ENCODE measurements around the gene BSND. TPM values are rescaled to one million over a fixed set of nuclear protein-coding genes. Genes with fewer than 3 reads are reported as not detected.

BSND gene
- total RNA-seq, 3 donors from 2014 or later: not detected

DNA sequence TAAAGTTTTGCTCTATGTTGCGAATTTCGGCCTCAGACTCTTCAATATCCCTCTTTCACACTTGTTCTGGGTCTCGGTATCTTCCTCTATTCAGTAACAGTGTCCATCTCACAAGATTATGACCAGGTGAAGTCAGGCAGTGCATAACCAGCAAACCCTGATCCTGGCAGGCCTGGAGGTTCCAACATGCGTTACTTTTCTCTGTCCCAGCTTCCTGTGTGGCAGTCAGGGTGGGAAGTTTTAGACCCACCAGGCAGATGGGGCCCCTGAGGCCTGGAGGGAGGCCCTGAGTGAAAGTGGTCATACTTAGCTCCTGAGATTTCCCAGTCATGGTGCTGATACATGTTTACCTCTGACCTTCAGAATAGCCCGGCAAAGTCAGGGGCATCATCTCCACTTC lies 13.2 kb upstream of the BSND start:
- intact Hi-C loops (cut with DNase I, micrococcal nuclease): no loop called here
- ATAC-seq: no peak

DNA sequence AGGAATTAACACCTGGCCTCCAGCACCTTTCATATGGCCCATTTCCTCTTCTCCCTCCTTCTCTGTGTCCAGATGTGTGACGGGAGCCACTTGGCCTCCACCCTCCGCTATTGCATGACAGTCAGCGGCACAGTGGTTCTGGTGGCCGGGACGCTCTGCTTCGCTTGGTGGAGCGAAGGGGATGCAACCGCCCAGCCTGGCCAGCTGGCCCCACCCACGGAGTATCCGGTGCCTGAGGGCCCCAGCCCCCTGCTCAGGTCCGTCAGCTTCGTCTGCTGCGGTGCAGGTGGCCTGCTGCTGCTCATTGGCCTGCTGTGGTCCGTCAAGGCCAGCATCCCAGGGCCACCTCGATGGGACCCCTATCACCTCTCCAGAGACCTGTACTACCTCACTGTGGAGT lies 12.7 kb upstream of the BSND start:
- Histone ChIP-seq H3K9me3 (no peaks in the 10 kb centered on the region), H3K4me3 (no peak overlapping the region), H3K4me1 (ENCODE audit: low read depth) (no peaks in the 10 kb centered on the region), H3K36me3 (ENCODE audit: low read depth) (no peaks in the 10 kb centered on the region)
- TF ChIP-seq, protein P1, sequence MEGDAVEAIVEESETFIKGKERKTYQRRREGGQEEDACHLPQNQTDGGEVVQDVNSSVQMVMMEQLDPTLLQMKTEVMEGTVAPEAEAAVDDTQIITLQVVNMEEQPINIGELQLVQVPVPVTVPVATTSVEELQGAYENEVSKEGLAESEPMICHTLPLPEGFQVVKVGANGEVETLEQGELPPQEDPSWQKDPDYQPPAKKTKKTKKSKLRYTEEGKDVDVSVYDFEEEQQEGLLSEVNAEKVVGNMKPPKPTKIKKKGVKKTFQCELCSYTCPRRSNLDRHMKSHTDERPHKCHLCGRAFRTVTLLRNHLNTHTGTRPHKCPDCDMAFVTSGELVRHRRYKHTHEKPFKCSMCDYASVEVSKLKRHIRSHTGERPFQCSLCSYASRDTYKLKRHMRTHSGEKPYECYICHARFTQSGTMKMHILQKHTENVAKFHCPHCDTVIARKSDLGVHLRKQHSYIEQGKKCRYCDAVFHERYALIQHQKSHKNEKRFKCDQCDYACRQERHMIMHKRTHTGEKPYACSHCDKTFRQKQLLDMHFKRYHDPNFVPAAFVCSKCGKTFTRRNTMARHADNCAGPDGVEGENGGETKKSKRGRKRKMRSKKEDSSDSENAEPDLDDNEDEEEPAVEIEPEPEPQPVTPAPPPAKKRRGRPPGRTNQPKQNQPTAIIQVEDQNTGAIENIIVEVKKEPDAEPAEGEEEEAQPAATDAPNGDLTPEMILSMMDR (IDR thresholded peaks at IDR 0.05): no peak
- intact Hi-C loops (cut with DNase I, micrococcal nuclease): no loop called here
- ATAC-seq (no peak), DNase-seq (no peak)

More for the DNA sequence above, 13.2 kb upstream of the BSND start:
- DNase-seq: no peak
- no peaks in the 10 kb centered on the region for H3K36me3 ChIP-seq (ENCODE audit: low read depth)
- H3K9me3 ChIP-seq: no peaks in the 10 kb centered on the region
- TF ChIP-seq, protein P1 (IDR thresholded peaks at IDR 0.05): no peak
- H3K4me1 ChIP-seq (ENCODE audit: low read depth): no peaks in the 10 kb centered on the region
- no peak overlapping the region for H3K4me3 ChIP-seq

DNA sequence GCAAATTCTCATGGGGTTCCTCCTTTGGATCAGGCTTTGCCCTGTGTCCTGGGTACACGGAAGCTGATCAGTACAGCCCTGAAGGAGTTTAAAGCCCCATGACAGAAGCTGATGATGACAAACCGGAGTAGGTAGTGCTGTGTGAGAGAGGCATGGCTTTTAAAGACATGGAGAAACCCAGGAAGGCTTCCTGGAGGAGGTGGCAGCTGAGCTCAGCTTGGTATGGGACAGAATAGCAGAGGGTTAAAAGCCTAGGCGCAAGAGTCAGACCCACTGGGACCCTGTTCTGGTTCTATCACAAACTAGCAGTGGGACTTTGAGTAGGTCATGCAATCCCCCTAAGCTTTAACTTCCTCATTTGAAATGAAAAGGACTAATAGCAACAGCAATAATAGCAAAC lies 12.2 kb upstream of the BSND start:
- ATAC-seq (no peak), DNase-seq (no peak)
- H3K4me3 ChIP-seq: no peak overlapping the region
- no peaks in the 10 kb centered on the region for H3K4me1 ChIP-seq (ENCODE audit: low read depth)
- TF ChIP-seq, protein P1 (IDR thresholded peaks at IDR 0.05): no peak
- no peaks in the 10 kb centered on the region for H3K36me3 ChIP-seq (ENCODE audit: low read depth)
- intact Hi-C loops (cut with DNase I, micrococcal nuclease): no loop called here
- H3K9me3 ChIP-seq: no peaks in the 10 kb centered on the region

DNA sequence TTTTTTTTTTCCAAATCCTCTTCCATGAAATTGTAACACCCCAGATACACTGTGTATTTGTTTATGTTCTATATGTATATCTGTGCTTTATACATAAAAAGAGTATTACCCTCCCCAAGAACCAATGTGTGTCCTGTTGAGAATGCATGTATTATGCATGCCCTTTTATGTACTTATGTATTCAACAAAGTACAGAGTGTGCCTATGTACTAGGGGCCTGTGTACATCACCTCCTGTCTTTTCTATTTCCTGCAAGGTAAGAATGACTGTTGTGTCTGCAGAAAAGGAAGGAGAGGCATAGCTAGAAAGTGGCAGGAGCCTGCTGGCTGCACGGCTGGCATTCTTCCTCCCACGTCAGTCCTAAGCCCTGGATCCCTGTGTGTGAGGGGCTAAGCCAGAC lies 11.3 kb upstream of the BSND start:
- intact Hi-C loops (cut with DNase I, micrococcal nuclease): no loop called here
- Histone ChIP-seq H3K9me3 (no peaks in the 10 kb centered on the region), H3K4me1 (ENCODE audit: low read depth) (no peaks in the 10 kb centered on the region), H3K36me3 (ENCODE audit: low read depth) (no peaks in the 10 kb centered on the region), H3K4me3 (no peak overlapping the region)
- peak; percentile 8 for ATAC-seq
- TF ChIP-seq, protein P1 (IDR thresholded peaks at IDR 0.05): no peak
- no peak for DNase-seq

DNA sequence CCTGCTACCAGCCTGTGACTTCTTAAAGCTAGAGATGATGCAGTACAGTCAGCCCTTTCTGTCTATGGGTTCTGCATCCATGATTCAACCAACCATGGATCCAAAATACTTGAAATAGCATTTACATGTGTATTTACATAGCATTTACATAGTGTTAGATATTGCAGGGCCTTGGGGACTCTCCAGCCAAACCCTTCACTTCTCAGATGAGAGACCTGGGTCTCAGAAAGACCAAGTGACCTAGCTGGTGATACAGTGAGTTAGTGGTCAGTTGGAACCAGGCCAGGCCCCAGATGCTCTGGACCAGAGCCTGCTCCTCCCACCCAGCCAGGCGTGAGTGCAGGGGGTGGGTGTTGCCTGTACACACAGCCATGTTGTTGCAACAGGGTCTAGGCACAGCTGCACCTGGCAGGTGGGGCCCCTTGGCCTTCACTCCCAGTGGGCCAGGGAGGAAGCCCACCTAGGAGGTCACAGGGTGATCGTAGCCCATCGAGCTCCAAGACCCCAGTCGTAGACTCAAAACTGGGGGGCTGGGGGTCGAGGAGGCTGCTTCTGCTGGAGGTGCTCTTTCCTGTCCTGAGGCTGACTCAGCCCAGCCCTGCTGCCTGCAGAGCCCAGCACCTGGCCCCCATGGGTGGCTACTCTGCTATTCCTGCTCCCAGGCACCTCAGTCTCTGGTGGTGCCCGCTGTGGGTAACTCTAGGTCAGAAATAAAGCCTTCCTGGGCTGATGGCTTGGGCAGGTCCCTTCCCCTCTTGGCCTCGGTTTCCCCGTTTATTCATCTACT lies 10.6 kb upstream of the BSND start:
- H3K36me3 ChIP-seq (ENCODE audit: low read depth): no peaks in the 10 kb centered on the region
- H3K4me1 ChIP-seq (ENCODE audit: low read depth): no peaks in the 10 kb centered on the region
- no peak overlapping the region for H3K4me3 ChIP-seq
- no peak for ATAC-seq
- no peak for DNase-seq
- no peaks in the 10 kb centered on the region for H3K9me3 ChIP-seq
- TF ChIP-seq, protein P1 (IDR thresholded peaks at IDR 0.05): no peak
- intact Hi-C loops (cut with DNase I, micrococcal nuclease): no loop called here
